Endothelial cell of umbilical vein (primary cell): ENCODE data around the gene OR2AJ1. TPM values are rescaled to one million over a fixed set of nuclear protein-coding genes. Genes with fewer than 3 reads are reported as not detected.
A peak's percentile ranks its signal among the peaks of the same experiment; 100 is the strongest.

Experiments used
- BruUV-seq: library from RNA; stranded (reverse); fragments of 400-500 nt; replicated peaks from 2 replicates; lab custom pipeline; 2021; lab: Mats Ljungman, UMichigan
- CTCF ChIA-PET: fragments of 300-600, 350-600 bp; sonication (Branson Sonifier 250); formaldehyde crosslinking; loops from one replicate; lab custom pipeline; 2021; ENCODE audit warnings: antibody characterized with exemption, inconsistent platforms; lab: Charles Lee
- POLR2A ChIA-PET: fragments of 300-600, 350-600 bp; sonication (Branson Sonifier 250); formaldehyde crosslinking; loops from one replicate; lab custom pipeline; 2021; ENCODE audit warnings: antibody characterized with exemption, inconsistent platforms; lab: Charles Lee
- DNase-seq: peaks from one replicate; pipeline ENCODE4 v3.0.0-alpha.2; 2011; ENCODE audit warnings: low read depth, low spot score
- FAIRE-seq: peaks from 2 replicates; lab custom pipeline; 2011; peaks lifted over from hg19 to GRCh38; lab: Jason Lieb, UNC
- H2AFZ ChIP-seq: 2 replicates; pipeline ENCODE4 v1.6.0; 2012; ENCODE audit warnings: low read depth, low read length, control low read depth, inconsistent platforms
- H3K27ac ChIP-seq: 2 replicates; pipeline ENCODE4 v1.5.1; 2011; ENCODE audit warnings: low read depth, mild to moderate bottlenecking, control low read depth, low read length, moderate library complexity; ENCODE audit not compliant: insufficient read depth
- H3K27me3 ChIP-seq, 2 experiments: 2 replicates each; pipeline versions ENCODE4 v1.6.0 to v1.6.1; 2011; ENCODE audit warnings: low read length in 2 of 2, mixed read lengths in 1 of 2; ENCODE audit not compliant: control insufficient read depth in 2 of 2, insufficient read depth in 2 of 2
- H3K36me3 ChIP-seq, 2 experiments: 2 replicates in 1 of 2; 3 replicates in 1 of 2; pipeline ENCODE4 v1.5.1; 2011; ENCODE audit warnings: low read length in 2 of 2, mild to moderate bottlenecking in 1 of 2, moderate library complexity in 1 of 2; ENCODE audit not compliant: control insufficient read depth in 2 of 2, insufficient read depth in 2 of 2; ENCODE audit errors: extremely low read depth in 1 of 2
- H3K4me1 ChIP-seq: 3 replicates; pipeline ENCODE4 v1.5.1; 2011; ENCODE audit warnings: mild to moderate bottlenecking, low read length; ENCODE audit not compliant: control insufficient read depth, insufficient read depth; ENCODE audit errors: extremely low read depth
- H3K4me2 ChIP-seq: 2 replicates; pipeline ENCODE4 v1.6.1; 2011; ENCODE audit warnings: low read length, control low read depth, mixed read lengths; ENCODE audit not compliant: insufficient read depth
- H3K4me3 ChIP-seq, 3 experiments: fragments of 200-600 bp in 1 of 3; sonication (generic), shearing (Covaris generic) in 1 of 3; replicated peaks in 1 of 3; 2 replicates each; pipeline ENCODE4 v1.5.1; 2011 to 2016; ENCODE audit warnings: control low read depth in 3 of 3, low read length in 3 of 3, mild to moderate bottlenecking in 2 of 3, inconsistent platforms in 1 of 3, low read depth in 1 of 3, moderate library complexity in 1 of 3; ENCODE audit not compliant: insufficient read depth in 1 of 3
- H3K79me2 ChIP-seq: 2 replicates; pipeline ENCODE4 v1.6.0; 2012; ENCODE audit warnings: low read length, inconsistent platforms; ENCODE audit not compliant: control insufficient read depth, insufficient read depth
- H3K9ac ChIP-seq: replicated peaks from 2 replicates; pipeline ENCODE3; 2011; ENCODE audit warnings: low read length, control low read depth; ENCODE audit not compliant: insufficient read depth; ENCODE audit errors: extremely low read depth
- H3K9me1 ChIP-seq: replicated peaks from 3 replicates; pipeline ENCODE4 v1.6.0; 2011; ENCODE audit warnings: mild to moderate bottlenecking, low read length; ENCODE audit not compliant: control insufficient read depth, insufficient read depth; ENCODE audit errors: extremely low read depth
- H3K9me3 ChIP-seq: replicated peaks from 2 replicates; pipeline ENCODE4 v1.5.1; 2012; ENCODE audit warnings: low read length, inconsistent platforms; ENCODE audit not compliant: control insufficient read depth, insufficient read depth
- H4K20me1 ChIP-seq: replicated peaks from 2 replicates; pipeline ENCODE3; 2011; ENCODE audit warnings: mild to moderate bottlenecking, low read length; ENCODE audit not compliant: control insufficient read depth, insufficient read depth; ENCODE audit errors: extremely low read depth
- CTCF ChIP-seq, 2 donors: IDR thresholded peaks; 1 replicate in 1 of 2; 2 replicates in 1 of 2; pipeline ENCODE4 v1.5.1; 2011; ENCODE audit warnings: low read length in 2 of 2, mild to moderate bottlenecking in 2 of 2, moderate library complexity in 2 of 2, control low read depth in 1 of 2, inconsistent platforms in 1 of 2, low read depth in 1 of 2; ENCODE audit not compliant: insufficient read depth in 1 of 2; ENCODE audit errors: extremely low read depth in 1 of 2
- POLR2A ChIP-seq: IDR thresholded peaks from 2 replicates; pipeline ENCODE4 v1.6.1; 2012; ENCODE audit warnings: low read depth, mild to moderate bottlenecking, control low read depth, low read length
- POLR2AphosphoS5 ChIP-seq: IDR thresholded peaks from 2 replicates; pipeline ENCODE4 v1.6.1; 2012; ENCODE audit warnings: low read depth, mild to moderate bottlenecking, control low read depth, low read length, moderate library complexity; ENCODE audit not compliant: insufficient read depth
- dilution Hi-C: fragments of 300-500 bp; cut with MboI; formaldehyde crosslinking; loops from one replicate; pipeline ENCODE4 v1.15.0; 2019; ENCODE audit warnings: low sequenced_read_pairs; ENCODE audit not compliant: extremely low pct_ligation_motif_present
- intact Hi-C: fragments of 100-400 bp; cut with micrococcal nuclease; formaldehyde crosslinking; loops from one replicate; pipeline ENCODE4 v1.10.0; 2022
- polyA plus RNA-seq, 4 experiments: library from polyadenylated mRNA; depleted of rRNA in 3 of 4; stranded (reverse) in 3 of 4; unstranded in 1 of 4; fragments of >200 nt; gene quantifications; 2 replicates each; pipeline versions ENCODE4 v1.2.1 to v1.2.3, GENCODE V29; 2011 to 2012; ENCODE audit warnings: missing spikeins in 1 of 4
- total RNA-seq: library from RNA; stranded (reverse); gene quantifications from 2 replicates; pipeline ENCODE4 v1.2.3, GENCODE V29; 2021

The OR2AJ1 gene
- total and polyA plus RNA-seq, 2 donors (not counting 3 experiments of a cell fraction or from before 2014, with no cell fraction given) = not detected

- no peak overlapping the region for H3K9ac ChIP-seq
Observed at GRCh38 chr1:247906504-247907047, 18.1 kb upstream of the OR2AJ1 start.

More at GRCh38 chr1:247906504-247907047, 18.1 kb upstream of the OR2AJ1 start:
- Histone ChIP-seq H3K4me1 (no peaks in the 10 kb centered on the region), H3K79me2 (no peaks in the 10 kb centered on the region), H3K36me3 (no peaks in the 10 kb centered on the region), H4K20me1 (no peaks in the 10 kb centered on the region), H3K4me3 (no peak overlapping the region), H3K9me1 (no peaks in the 10 kb centered on the region), H3K27me3 (no peaks in the 10 kb centered on the region), H3K4me2 (no peak overlapping the region), H2AFZ (no peak overlapping the region), H3K9me3 (peaks cover 4% of the 10 kb centered on the region), H3K27ac (no peak overlapping the region)
- intact Hi-C loops = no loop called here
- CTCF ChIA-PET = no interaction called here
- DNase-seq = peak; percentile 21
- no peak for FAIRE-seq
- no TSS peak for BruUV-seq
- dilution Hi-C loops = no loop called here
- POLR2A ChIA-PET = interaction anchor here (0.6 kb wide), 1 partner anchor 815 kb away, joined by 9 read pairs; no protein-coding TSS in a partner anchor
- TF ChIP-seq POLR2AphosphoS5 = no peak
- TF ChIP-seq CTCF (IDR thresholded peaks at IDR 0.05; ENCODE audit: extremely low read depth in 1 of 2, insufficient read depth in 1 of 2, low read depth in 1 of 2, low read length in 2 of 2) = no peak
- TF ChIP-seq POLR2A = no peak
